Spinal cord (tissue), 10 donors: Measurements from ENCODE around the gene FUOM. TPM values are rescaled to one million over a fixed set of nuclear protein-coding genes. Genes with fewer than 3 reads are reported as not detected.

ENCODE experiments used
- DNase-seq, 6 donors: peaks; one replicate each; pipeline versions ENCODE4 v3.0.0 to v3.0.0-alpha.2; 2013 to 2015; ENCODE audit warnings: low spot score in 6 of 6, low read depth in 4 of 6
- H3K27ac ChIP-seq: one replicate; pipeline ENCODE4 v1.5.1; 2013; ENCODE audit warnings: low read depth, low read length, control low read depth
- H3K27me3 ChIP-seq: one replicate; pipeline ENCODE4 v1.6.1; 2013; ENCODE audit warnings: low read length; ENCODE audit not compliant: control insufficient read depth, insufficient read depth
- H3K36me3 ChIP-seq: one replicate; pipeline ENCODE4 v1.6.1; 2013; ENCODE audit warnings: low read length; ENCODE audit not compliant: control insufficient read depth, insufficient read depth
- H3K4me1 ChIP-seq: one replicate; pipeline ENCODE4 v1.6.1; 2013; ENCODE audit warnings: low read length; ENCODE audit not compliant: control insufficient read depth, insufficient read depth
- H3K4me3 ChIP-seq: one replicate; pipeline ENCODE4 v1.5.1; 2013; ENCODE audit warnings: low read depth, low read length, control low read depth
- H3K9me3 ChIP-seq: one replicate; pipeline ENCODE4 v1.6.1; 2013; ENCODE audit warnings: low read length; ENCODE audit not compliant: control insufficient read depth, insufficient read depth
- WGBS: methylation state at CpG from one replicate; pipeline ENCODE4 v1.1.5; 2013; ENCODE audit warnings: missing lambda C conversion rate; ENCODE audit not compliant: insufficient coverage; 5-methylcytosine and 5-hydroxymethylcytosine counted together
- polyA plus RNA-seq, 2 donors: library from polyadenylated mRNA; unstranded; fragments of 120-200 nt; gene quantifications; one replicate each; pipeline ENCODE4 v1.2.1, GENCODE V29; 2013; ENCODE audit not compliant: insufficient read length in 2 of 2
- total RNA-seq, 2 donors: library from RNA; depleted of rRNA in 1 of 2; stranded (reverse); fragments of 120-200 nt in 1 of 2; fragments of >200 nt in 1 of 2; gene quantifications; one replicate each; pipeline versions ENCODE4 v1.2.3 to v1.2.4, GENCODE V29; 2013 to 2014
- donor health status: healthy.

FUOM gene
- total and polyA plus RNA-seq, 4 donors: 3.4 to 22.6 (median 7.9) TPM

DNA sequence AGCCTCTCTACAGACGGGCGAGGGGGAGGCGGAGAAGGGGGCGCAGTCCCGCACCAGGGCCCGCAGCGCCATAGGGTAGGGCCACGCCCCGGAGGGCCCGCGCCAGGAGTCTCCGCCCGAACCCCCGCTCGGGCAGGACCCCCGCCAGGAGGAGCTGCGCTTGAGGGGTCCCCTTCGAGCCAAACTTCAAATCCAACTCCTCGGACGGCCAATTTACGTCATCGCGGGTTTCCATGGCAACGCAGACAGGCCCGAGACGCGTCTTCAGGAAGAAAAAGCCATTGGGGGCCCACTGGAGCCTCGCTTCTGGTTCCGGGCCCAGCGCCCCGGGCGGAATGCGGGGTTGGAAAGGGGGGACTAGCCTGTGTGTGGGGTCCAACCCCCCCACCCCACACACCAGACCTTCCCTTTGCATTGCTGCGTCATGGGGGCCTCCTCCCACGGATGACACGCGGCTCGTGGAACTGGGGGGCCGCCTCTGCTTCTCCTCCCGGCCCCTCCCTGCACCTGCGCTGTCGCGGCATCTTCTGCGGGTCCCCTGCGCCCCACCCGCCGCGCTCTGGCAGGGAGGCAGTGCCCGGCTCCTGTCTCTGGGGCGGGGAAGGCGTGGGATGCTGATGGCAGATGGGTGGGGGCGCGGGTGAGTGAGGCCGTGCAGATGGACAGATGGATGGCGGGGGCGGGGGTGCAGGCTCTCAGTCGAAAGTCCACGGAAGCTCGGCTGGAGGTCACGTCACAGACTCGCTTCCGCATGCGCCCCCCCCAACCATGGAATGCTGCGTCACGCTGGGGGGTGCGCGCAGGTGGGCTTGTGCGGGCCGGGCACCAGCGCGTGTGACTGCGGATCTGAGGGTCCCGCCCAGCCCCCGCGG is 22.3 kb downstream of the FUOM start:
- peaks cover 40% of the 10 kb centered on the region for H3K27me3 ChIP-seq
- WGBS: 2% methylated on average over 66 of the region's 75 CpGs
- no peaks in the 10 kb centered on the region for H3K9me3 ChIP-seq
- peak in 2 of 6 donors; percentile 93 to 94 for DNase-seq
- H3K36me3 ChIP-seq: peaks cover 12% of the 10 kb centered on the region
- no peak overlapping the region for H3K27ac ChIP-seq
- H3K4me3 ChIP-seq: peak overlapping the region; percentile 39
- peaks cover 24% of the 10 kb centered on the region for H3K4me1 ChIP-seq

DNA sequence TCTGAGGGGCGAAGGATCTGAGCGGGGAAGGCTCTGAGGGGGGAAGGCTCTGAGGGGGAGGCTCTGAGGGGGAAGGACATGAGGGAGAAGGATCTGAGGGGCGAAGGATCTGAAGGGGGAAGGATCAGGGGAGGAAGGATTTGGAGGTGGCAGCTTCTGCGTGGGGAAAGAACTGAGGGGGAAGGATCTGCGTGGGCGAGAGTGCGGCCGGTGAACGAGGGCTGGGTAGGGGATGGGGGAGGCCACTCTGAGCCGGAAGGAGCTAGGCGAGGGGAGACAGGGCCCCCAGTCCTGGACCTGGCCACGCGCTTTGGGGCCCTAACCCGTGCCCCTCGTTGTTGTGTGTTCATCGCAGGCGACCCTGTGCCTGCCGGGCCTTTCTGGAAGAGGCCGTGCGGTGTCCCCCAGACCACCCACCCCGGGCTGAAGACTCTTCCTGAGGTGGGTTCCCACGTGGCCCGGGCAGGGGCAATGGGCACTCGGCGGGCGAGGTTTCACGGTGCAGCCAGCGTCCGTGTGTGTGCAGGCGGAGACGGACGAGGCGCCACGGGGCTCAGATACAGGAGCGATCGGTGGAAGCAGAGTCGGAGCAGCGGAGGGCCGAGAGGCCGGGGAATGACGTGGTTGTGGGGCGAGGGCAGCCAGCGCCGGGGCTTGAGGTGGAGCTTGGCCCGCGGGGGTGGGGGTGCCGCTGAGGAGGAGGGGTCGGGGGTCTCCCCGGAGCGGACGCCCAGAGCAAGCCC is 23.1 kb downstream of the FUOM start:
- WGBS: 21% methylated on average over 47 of the region's 51 CpGs
- Histone ChIP-seq H3K27ac (no peak overlapping the region), H3K4me3 (peak overlapping the region; percentile 39), H3K36me3 (peaks cover 10% of the 10 kb centered on the region), H3K9me3 (no peaks in the 10 kb centered on the region), H3K27me3 (peaks cover 40% of the 10 kb centered on the region), H3K4me1 (peaks cover 29% of the 10 kb centered on the region)
- DNase-seq: no peak

DNA sequence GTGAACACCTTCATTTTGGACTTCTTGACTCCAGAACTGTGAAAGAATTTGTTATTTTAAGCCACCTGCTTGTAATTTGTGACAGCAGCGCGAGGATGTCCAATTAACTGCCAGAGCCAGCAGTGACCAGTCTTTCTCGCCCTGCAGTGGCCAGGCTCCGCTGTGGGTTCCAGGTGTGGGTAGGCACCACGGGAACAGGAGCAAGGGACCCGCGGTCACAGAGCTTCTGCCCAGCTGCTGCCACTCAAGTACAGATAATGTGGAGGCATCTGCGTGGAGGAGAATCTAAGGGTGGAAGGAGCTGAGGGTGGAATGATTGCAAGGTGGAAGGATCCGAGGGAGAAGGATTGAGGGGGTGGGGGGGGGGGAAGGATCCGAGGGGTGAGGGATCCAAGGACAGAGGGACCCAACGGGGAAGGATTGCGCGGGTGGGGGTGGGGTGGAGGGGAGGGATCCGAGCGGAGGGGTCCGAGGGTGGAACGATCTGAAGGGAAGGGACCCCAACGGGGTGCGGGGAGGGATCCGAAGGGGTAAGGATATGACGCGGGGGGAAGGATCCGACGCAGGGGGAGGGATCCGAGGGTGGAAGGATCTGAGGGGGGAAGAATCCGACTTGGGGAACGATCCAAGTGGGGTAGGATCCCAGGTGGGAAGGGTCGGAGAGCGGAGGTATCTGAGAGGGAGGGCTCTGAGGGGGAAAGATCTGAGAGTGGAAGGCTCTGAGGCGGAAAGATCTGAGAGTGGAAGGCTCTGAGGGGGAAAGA is 24.7 kb downstream of the FUOM start:
- H3K27me3 ChIP-seq: peaks cover 48% of the 10 kb centered on the region
- H3K4me3 ChIP-seq: no peak overlapping the region
- DNase-seq: no peak
- 72% methylated on average over 28 of the region's 30 CpGs for WGBS
- no peaks in the 10 kb centered on the region for H3K9me3 ChIP-seq
- H3K27ac ChIP-seq: no peak overlapping the region
- H3K4me1 ChIP-seq: peaks cover 44% of the 10 kb centered on the region
- H3K36me3 ChIP-seq: peaks cover 14% of the 10 kb centered on the region

DNA sequence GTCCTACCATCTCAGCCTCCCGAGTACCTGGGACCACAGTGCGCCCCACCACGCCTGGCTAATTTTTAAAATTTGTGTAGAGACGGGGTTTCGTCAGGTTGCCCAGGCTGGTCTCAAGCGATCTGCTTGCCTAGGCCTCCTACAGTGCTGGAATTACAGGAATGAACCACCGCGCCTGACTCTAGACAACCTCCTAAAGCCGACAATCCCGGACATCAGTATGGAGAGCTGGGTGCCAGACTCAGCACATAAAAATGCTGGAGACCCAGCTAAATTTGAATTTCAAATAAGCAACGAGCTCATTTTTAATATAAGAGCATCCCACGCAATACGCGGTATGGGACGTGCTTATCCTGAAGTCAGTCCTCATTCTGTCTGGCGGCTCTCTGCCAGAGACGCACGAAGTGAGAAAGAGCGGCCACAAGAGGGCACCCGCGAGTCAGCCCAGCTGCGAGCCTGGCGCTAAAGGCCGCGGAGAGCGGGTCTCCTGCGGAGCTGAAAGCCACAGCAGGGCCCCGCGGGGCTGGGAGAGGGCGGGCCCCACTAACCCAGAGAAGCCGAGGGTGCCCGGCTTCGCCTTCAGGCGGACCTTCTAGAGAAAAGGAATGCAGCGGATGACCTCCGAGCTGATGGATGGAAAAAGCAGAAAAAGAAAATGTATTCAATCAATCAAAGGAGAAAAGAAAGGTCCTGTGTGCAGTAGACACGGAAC is 28.2 kb downstream of the FUOM start:
- peak overlapping the region; percentile 9 for H3K4me3 ChIP-seq
- H3K27ac ChIP-seq: no peak overlapping the region

DNA sequence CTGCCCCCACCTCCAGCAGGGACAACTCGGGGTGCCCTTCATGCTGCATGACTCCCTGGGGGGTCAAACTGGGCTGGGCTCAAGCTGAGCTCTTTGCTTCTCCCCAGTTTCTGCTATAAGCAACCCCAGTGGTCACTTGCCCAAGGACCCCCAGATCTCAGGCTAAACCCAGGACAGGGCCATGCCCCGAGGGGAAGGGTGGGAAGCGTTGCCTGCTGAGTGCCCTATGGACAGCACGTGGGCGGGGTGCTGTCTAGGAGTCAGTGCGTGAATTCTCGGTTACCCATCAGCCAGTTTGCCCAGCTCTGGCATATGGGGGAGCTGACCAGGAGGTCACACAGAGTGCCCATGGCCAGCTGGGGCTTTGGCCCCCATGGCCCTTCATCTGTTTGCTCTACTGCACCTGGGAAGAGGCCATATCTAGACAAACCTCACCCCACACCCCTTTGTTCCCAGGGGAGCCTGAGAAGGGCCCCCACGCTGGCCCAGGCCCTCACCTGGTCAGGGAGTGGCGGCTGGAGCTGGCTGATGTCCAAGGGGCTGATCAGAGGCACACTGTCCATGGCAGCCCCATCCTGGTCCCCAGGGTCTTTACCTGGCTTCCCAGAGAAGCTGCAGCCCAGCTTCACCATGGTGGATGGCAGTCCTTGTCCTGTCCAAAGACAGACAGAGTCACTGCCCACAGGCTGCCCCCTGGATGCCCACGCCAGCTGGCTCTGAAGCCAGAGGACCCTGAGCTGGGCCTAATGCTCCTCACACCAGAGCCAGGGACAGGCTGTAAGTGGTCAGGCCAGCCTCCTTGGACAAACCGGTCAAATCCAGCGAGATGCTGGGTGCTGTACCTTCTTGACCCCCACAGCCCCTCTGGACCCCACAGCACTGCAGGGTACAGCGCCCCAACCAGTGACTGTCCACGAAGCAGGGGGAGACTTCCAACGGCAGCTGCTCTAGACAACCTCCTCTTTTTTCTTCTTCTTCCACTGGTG is 29.2 kb downstream of the FUOM start:
- H3K27me3 ChIP-seq: peaks cover 45% of the 10 kb centered on the region
- peaks cover 57% of the 10 kb centered on the region for H3K4me1 ChIP-seq
- H3K4me3 ChIP-seq: no peak overlapping the region
- 76% methylated on average over 14 of the region's 15 CpGs for WGBS
- H3K36me3 ChIP-seq: peaks cover 13% of the 10 kb centered on the region
- no peak for DNase-seq
- no peak overlapping the region for H3K27ac ChIP-seq
- H3K9me3 ChIP-seq: no peaks in the 10 kb centered on the region

More for the DNA sequence above, 28.2 kb downstream of the FUOM start:
- H3K27me3 ChIP-seq: peaks cover 48% of the 10 kb centered on the region
- no peaks in the 10 kb centered on the region for H3K9me3 ChIP-seq
- 5% methylated on average over 37 of the region's 37 CpGs for whole genome bisulfite sequencing
- DNase-seq: peak in 5 of 6 donors; percentile 68 to 96 (median 82)
- H3K36me3 ChIP-seq: peaks cover 16% of the 10 kb centered on the region
- H3K4me1 ChIP-seq: peaks cover 56% of the 10 kb centered on the region

DNA sequence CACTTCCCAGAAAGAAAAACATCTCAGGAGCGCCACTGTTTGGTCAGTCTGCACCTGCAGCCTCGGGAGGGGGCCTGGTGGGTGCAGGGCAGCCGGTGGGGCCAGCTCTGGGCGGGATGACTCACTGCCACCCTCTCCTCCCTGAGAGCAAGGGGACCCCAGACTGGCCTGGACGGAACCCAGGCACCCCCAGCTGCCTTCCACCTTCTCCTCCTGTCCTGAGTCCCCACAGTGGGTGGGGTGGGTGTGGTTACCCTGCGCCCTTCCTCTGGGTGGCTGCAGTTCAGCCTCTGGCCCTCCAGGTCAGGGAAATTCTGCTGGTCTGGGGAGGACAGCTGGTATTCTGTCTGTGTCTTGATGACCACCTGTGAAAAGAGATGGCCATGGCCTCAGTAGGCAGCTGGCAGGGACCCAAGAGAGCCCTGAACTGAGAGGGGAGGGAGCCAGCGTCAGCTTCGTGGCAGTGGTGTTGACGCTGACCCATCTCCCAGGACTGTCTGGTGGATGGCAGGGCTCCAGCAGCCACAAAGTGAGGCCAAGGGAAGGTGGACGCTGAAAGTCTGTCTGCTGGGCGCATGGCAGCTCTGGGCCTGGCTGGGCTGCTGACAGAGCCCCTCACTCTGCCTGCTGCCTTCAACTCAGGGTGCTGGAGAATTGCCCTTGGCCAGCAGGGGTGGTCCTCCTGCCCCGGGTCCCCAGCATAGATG is 30.0 kb downstream of the FUOM start:
- WGBS: 39% methylated on average over 8 of the region's 12 CpGs
- no peak overlapping the region for H3K4me3 ChIP-seq
- H3K4me1 ChIP-seq: peaks cover 57% of the 10 kb centered on the region
- no peak overlapping the region for H3K27ac ChIP-seq
- H3K27me3 ChIP-seq: peaks cover 42% of the 10 kb centered on the region
- no peaks in the 10 kb centered on the region for H3K9me3 ChIP-seq
- no peak for DNase-seq
- peaks cover 13% of the 10 kb centered on the region for H3K36me3 ChIP-seq

DNA sequence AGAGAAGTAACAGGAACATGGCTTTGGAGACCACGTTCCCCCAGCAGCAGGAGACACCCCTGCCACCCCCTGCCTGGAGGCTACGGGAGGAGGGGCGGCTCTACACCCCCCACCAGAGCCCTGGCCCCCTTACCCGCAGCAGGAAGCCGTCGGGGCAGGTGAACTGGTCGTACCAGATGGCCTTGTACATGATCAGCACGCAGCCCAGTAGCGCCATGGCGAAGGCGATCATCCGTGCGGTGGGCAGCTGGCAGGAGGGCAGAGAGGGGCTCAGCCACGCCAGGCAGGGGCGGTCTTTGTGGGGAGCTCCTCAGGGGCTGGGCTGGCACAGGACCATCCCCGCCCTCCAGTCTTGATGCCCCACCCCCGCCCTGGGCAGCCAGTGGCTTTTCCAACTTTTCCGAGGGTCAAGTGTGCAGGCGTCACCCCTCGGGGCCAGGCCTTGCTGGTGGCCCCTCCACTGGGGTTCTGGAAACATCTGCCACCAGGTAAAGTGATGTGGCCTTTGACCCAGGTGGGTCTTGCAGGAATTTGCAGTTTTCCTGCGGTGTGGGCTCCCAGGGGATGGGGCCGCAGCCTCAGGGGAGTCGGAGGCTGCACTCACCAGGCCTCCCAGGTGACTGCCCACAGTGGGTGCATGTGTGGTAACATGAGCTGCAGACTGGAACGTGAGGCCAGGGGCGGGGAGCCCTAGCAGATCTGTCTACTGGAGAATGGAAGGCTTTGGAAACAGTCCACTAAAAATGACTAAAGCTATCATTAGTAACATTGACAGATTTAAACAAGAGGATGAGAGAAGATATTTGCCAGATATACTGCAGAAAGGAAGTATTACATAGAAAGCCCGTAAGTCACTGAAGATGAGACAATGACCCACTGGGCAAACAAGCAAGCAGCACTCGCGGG is 30.8 kb downstream of the FUOM start:
- Histone ChIP-seq H3K4me3 (no peak overlapping the region), H3K27ac (no peak overlapping the region), H3K4me1 (peaks cover 57% of the 10 kb centered on the region), H3K9me3 (no peaks in the 10 kb centered on the region), H3K36me3 (peaks cover 13% of the 10 kb centered on the region), H3K27me3 (peaks cover 40% of the 10 kb centered on the region)
- WGBS: 28% methylated on average over 26 of the region's 28 CpGs
- no peak for DNase-seq
